WTC11 (cell line): ENCODE results near the gene TIPRL.

ENCODE experiments used
- NFE2L1 ChIP-seq: sonication (generic); formaldehyde crosslinking; IDR thresholded peaks from 2 replicates; pipeline ENCODE4 v1.8.1; 2023; ENCODE audit warnings: missing genetic modification reagents
- RELA ChIP-seq: sonication (generic); formaldehyde crosslinking; IDR thresholded peaks from 2 replicates; pipeline ENCODE4 v1.8.1; 2022; ENCODE audit warnings: missing genetic modification reagents, mild to moderate bottlenecking, borderline replicate concordance
- ZNF396 ChIP-seq: fragments of 250-450 bp; sonication (Bioruptor Pico); IDR thresholded peaks from 2 replicates; pipeline ENCODE4 v1.8.0; 2021; ENCODE audit warnings: mild to moderate bottlenecking, moderate library complexity, borderline replicate concordance
- TF ChIP-seq, protein P1 (sequence below): sonication (generic); formaldehyde crosslinking; IDR thresholded peaks from 2 replicates; pipeline ENCODE4 v1.8.1; 2023; ENCODE audit warnings: mild to moderate bottlenecking, moderate library complexity, missing genetic modification reagents
- TF ChIP-seq, protein P2 (sequence below): sonication (generic); formaldehyde crosslinking; conservative IDR thresholded peaks from 2 replicates; pipeline ENCODE4 v1.8.1; 2022; ENCODE audit warnings: mild to moderate bottlenecking, missing genetic modification reagents
- TF ChIP-seq, protein P3 (sequence below): fragments of 200-600 bp; IDR thresholded peaks from 2 replicates; pipeline ENCODE4 v1.8.0; 2022; ENCODE audit warnings: antibody characterized with exemption

DNA sequence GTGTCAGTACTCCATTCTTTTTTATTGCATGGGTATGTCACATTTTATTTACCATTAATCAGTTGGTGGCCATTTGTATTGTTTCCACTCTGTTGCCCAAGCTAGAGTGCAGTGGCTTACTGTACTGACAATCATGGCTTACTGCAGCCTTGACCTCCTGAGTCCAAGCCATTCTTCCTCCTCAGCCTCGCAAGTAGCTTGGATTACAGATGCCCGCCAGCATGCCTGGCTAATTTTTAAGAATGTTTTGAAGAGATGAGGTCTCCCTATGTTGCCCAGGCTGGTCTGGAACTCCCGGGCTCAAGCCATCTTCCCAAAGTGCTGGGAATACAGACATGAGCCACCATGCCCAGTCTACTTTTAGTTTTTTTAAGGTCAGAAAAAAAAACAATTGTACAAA is 46.2 kb downstream of the TIPRL start:
- TF ChIP-seq, protein P1, sequence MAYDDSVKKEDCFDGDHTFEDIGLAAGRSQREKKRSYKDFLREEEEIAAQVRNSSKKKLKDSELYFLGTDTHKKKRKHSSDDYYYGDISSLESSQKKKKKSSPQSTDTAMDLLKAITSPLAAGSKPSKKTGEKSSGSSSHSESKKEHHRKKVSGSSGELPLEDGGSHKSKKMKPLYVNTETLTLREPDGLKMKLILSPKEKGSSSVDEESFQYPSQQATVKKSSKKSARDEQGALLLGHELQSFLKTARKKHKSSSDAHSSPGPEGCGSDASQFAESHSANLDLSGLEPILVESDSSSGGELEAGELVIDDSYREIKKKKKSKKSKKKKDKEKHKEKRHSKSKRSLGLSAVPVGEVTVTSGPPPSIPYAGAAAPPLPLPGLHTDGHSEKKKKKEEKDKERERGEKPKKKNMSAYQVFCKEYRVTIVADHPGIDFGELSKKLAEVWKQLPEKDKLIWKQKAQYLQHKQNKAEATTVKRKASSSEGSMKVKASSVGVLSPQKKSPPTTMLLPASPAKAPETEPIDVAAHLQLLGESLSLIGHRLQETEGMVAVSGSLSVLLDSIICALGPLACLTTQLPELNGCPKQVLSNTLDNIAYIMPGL (CRISPR knock-in tag) = no peak; the same call in 1 of the 2 replicates
- TF ChIP-seq NFE2L1 (CRISPR knock-in tag) (no peak), ZNF396 (no peak), RELA (CRISPR knock-in tag) (no peak)
- TF ChIP-seq, protein P2, sequence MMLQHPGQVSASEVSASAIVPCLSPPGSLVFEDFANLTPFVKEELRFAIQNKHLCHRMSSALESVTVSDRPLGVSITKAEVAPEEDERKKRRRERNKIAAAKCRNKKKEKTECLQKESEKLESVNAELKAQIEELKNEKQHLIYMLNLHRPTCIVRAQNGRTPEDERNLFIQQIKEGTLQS = no peak
- TF ChIP-seq, protein P3, sequence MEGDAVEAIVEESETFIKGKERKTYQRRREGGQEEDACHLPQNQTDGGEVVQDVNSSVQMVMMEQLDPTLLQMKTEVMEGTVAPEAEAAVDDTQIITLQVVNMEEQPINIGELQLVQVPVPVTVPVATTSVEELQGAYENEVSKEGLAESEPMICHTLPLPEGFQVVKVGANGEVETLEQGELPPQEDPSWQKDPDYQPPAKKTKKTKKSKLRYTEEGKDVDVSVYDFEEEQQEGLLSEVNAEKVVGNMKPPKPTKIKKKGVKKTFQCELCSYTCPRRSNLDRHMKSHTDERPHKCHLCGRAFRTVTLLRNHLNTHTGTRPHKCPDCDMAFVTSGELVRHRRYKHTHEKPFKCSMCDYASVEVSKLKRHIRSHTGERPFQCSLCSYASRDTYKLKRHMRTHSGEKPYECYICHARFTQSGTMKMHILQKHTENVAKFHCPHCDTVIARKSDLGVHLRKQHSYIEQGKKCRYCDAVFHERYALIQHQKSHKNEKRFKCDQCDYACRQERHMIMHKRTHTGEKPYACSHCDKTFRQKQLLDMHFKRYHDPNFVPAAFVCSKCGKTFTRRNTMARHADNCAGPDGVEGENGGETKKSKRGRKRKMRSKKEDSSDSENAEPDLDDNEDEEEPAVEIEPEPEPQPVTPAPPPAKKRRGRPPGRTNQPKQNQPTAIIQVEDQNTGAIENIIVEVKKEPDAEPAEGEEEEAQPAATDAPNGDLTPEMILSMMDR = no peak
